A673 (cell line): ENCODE results near the gene HPS3.

ENCODE experiments used
- EZH2 ChIP-seq: fragments of 200-600 bp; sonication (generic); IDR thresholded peaks from 2 replicates; pipeline ENCODE4 v1.6.1; 2017; ENCODE audit warnings: borderline replicate concordance, low read depth, mild to moderate bottlenecking, mixed read lengths, antibody characterized with exemption, low read length; ENCODE audit not compliant: poor library complexity, severe bottlenecking
- TF ChIP-seq, protein P1 (sequence below): fragments of 300-800, 200-600 bp; sonication (generic); conservative IDR thresholded peaks from 2 replicates; pipeline ENCODE4 v1.5.1; 2017; ENCODE audit warnings: low read depth, mild to moderate bottlenecking, antibody characterized with exemption, low read length, moderate library complexity, mixed read lengths

DNA sequence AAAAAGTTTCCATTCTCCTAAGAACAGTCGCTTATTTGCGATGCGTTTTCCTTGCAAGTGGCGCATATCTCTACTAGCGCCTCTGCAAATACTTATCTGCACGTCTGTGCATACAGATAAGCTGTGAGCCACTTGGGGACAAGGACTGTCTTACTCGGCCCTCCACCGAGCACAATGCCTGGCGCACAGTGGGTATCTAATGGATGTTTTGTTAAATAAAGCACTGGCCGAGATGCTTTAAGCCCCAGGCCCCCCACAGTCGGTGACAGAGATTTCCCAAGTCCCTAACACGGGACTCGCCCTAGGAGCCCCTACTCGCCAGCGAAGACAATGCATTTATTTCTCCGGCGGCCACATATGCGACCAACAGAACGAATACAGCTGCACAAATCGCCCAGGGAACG, 43.6 kb upstream of the HPS3 start:
- TF ChIP-seq, protein P1, sequence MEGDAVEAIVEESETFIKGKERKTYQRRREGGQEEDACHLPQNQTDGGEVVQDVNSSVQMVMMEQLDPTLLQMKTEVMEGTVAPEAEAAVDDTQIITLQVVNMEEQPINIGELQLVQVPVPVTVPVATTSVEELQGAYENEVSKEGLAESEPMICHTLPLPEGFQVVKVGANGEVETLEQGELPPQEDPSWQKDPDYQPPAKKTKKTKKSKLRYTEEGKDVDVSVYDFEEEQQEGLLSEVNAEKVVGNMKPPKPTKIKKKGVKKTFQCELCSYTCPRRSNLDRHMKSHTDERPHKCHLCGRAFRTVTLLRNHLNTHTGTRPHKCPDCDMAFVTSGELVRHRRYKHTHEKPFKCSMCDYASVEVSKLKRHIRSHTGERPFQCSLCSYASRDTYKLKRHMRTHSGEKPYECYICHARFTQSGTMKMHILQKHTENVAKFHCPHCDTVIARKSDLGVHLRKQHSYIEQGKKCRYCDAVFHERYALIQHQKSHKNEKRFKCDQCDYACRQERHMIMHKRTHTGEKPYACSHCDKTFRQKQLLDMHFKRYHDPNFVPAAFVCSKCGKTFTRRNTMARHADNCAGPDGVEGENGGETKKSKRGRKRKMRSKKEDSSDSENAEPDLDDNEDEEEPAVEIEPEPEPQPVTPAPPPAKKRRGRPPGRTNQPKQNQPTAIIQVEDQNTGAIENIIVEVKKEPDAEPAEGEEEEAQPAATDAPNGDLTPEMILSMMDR: no peak
- TF ChIP-seq EZH2: no peak
